GM21526 (cell line): ENCODE measurements around the gene FAXC.
"Not testable (repeated sequence)": the region's sequence is repeated elsewhere in the genome, so short reads cannot be mapped to it uniquely, and the experiment has no call there.

Experiments
- ATAC-seq: cut with Tn5 transposase; IDR thresholded peaks from one replicate; pipeline ENCODE4 v1.9.1; 2021; ENCODE audit warnings: moderate library complexity; ENCODE audit not compliant: unreplicated experiment, low FRiP score

FAXC gene

GRCh38 chr6:99344289-99344688 is 5.2 kb downstream of the FAXC start:
- ATAC-seq: no peak

- no peak for ATAC-seq
Measured at GRCh38 chr6:99341862-99342455, 7.5 kb downstream of the FAXC start.

GRCh38 chr6:99338188-99338587 is 11.3 kb downstream of the FAXC start:
- no peak for ATAC-seq

GRCh38 chr6:99335298-99335697 is 14.2 kb downstream of the FAXC start:
- not testable (repeated sequence) for ATAC-seq

GRCh38 chr6:99334526-99335127 is 14.8 kb downstream of the FAXC start:
- peak; percentile 44 for ATAC-seq

GRCh38 chr6:99333068-99333467 is 16.4 kb downstream of the FAXC start:
- peak; percentile 93 for ATAC-seq

GRCh38 chr6:99331531-99331930 is 17.9 kb downstream of the FAXC start:
- ATAC-seq: no peak

GRCh38 chr6:99330159-99330558 is 19.3 kb downstream of the FAXC start:
- ATAC-seq: peak; percentile 72

GRCh38 chr6:99324996-99325395 is 24.5 kb downstream of the FAXC start:
- no peak for ATAC-seq

GRCh38 chr6:99318566-99318965 is 30.9 kb downstream of the FAXC start:
- ATAC-seq: no peak

- ATAC-seq: no peak
Measured at GRCh38 chr6:99312354-99312753, 37.1 kb downstream of the FAXC start.

- ATAC-seq: no peak
Measured at GRCh38 chr6:99310553-99310952, 38.9 kb downstream of the FAXC start.

GRCh38 chr6:99309557-99309956 is 39.9 kb downstream of the FAXC start:
- ATAC-seq: no peak

- ATAC-seq: no peak
Measured at GRCh38 chr6:99308788-99309187, 40.7 kb downstream of the FAXC start.

- no peak for ATAC-seq
Measured at GRCh38 chr6:99307295-99307907, 42.1 kb downstream of the FAXC start.

GRCh38 chr6:99306341-99306740 is 43.1 kb downstream of the FAXC start:
- no peak for ATAC-seq

- ATAC-seq: no peak
Measured at GRCh38 chr6:99305021-99305554, 44.4 kb downstream of the FAXC start.

GRCh38 chr6:99297415-99297814 is 52.1 kb downstream of the FAXC start:
- ATAC-seq: no peak

GRCh38 chr6:99297006-99297405 is 52.5 kb downstream of the FAXC start:
- ATAC-seq: no peak

GRCh38 chr6:99296261-99296660 is 53.2 kb downstream of the FAXC start:
- ATAC-seq: no peak

- ATAC-seq: no peak
Measured at GRCh38 chr6:99295276-99295675, 54.2 kb downstream of the FAXC start.

GRCh38 chr6:99294786-99295185 is 54.7 kb downstream of the FAXC start:
- no peak for ATAC-seq
